DND-41 (cell line): ENCODE results near the gene TCF12.

Experiments used
- CTCF ChIP-seq: IDR thresholded peaks from 2 replicates; pipeline ENCODE4 v1.5.1; 2012; ENCODE audit warnings: borderline replicate concordance, low read length, moderate library complexity, mild to moderate bottlenecking; ENCODE audit not compliant: poor library complexity, severe bottlenecking; ENCODE audit errors: extremely low read depth
- EZH2 ChIP-seq: IDR thresholded peaks from 3 replicates; pipeline ENCODE4 v1.6.1; 2012; ENCODE audit warnings: borderline replicate concordance, low read depth, mild to moderate bottlenecking, moderate library complexity, low read length, inconsistent platforms; ENCODE audit not compliant: severe bottlenecking

GRCh38 chr15:56879502-56879901 lies 38.9 kb upstream of the TCF12 start:
- no peak for TF ChIP-seq CTCF
- no peak for TF ChIP-seq EZH2
